Glomerular visceral epithelial cell (primary cell): ENCODE data around the gene HERC3.

Experiments used
- DNase-seq: peaks from one replicate; pipeline ENCODE4 v3.0.0-alpha.2; 2016; ENCODE audit errors: extremely low spot score

Gene HERC3

DNA sequence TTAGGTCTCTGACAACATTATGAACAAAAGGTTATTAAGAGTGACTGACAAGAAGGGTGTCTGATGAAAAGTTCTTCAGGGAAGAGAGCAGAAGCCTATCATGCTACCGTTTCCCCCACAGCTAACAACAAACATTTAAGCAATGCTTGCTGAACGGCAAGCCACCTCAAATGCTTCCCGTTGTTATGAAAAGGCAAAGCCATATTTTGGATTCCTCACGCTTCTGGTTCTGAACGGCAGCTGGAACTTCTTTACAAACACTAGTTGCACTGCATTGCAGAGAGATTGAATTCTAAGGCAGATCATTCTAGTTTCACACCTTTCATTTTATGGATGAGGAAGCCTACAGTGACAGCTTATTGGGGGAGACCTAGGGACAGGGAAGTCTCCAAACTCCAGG lies 153.9 kb downstream of the HERC3 start:
- DNase-seq: no peak

DNA sequence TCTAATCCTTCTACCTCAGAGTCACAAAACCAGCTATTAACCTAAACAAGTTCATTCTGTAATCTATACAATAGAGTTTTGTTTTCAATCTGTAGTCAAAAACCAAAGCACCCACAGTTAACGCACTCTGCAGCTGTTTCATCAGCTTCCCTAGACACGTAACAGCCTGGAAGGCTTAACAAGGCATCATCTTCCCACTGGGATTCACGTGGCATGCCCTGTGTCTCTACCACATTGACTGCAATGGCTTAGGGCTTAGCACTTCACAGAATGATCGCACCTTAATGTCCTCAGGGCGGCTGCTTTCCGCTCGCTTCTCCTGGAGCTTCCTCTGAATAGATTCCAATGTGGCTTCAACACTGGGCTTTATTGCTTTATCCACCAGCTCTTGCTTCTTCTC lies 155.1 kb downstream of the HERC3 start:
- no peak for DNase-seq

GRCh38 chr4:88750369-88750768 lies 158.1 kb downstream of the HERC3 start:
- no peak for DNase-seq

GRCh38 chr4:88751258-88752075 lies 159.2 kb downstream of the HERC3 start:
- no peak for DNase-seq

DNA sequence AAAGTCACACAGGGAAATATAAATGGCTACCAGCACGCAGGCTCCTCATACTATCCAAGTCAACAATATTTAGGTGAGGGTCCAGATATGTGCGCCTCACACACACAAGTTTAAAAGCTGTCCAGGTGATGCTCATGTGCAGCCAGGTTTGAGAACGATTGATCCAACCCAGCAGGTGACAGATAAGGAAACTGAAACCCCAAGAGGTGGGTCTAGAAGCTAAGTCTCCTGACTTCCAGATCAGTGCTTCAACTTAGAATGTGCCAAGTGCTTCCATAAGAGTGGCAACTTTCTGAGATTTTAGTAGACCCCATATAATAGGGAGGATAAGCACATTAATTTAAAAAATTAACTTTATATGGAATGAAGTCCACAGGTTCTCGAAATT lies 159.8 kb downstream of the HERC3 start:
- DNase-seq: no peak

- no peak for DNase-seq
Observed at GRCh38 chr4:88752754-88753153, 160.5 kb downstream of the HERC3 start.

DNA sequence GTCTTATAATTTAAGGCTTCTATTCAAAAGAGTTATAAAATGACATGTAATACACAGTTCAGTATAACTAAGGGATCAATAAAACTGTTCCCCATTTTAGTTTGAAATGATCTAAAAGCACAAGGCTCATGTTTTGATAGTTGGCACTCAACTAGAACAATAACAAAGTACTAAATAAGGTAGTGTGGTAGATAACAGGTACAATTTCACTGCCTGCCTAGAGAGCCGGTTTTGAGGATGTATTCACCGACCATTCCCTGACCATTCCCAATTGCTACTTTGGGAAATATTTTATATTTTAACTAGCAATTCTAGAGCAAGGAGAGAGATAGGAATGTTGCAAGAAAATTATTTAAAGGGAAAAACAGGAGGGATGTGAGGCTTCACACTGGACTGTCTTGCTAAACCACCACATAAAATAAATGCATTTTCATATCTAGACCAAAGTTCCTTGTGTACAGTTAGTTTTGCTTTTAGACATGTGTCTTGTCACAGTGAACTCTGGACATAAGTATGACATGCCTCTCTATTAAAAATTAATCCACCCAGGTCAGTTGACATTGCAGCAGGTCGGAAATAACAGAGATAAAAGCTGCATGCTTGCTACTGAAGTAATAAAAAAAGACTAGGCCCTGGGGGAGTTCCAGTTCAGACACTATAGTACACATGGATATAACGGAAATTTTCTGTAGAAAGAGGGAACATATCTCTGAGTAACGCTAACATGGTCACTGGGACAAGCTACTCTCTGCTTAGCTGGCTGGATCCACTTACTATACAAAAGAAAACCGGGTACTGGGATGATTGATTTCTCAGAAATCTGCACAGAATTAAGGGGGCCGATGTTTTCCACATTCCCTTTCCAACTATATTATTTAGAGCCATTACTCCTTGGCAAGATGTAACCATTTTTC lies 161.6 kb downstream of the HERC3 start:
- DNase-seq: no peak

- no peak for DNase-seq
Observed at GRCh38 chr4:88754796-88755195, 162.5 kb downstream of the HERC3 start.

GRCh38 chr4:88755454-88755853 lies 163.2 kb downstream of the HERC3 start:
- no peak for DNase-seq

- no peak for DNase-seq
Observed at GRCh38 chr4:88756149-88756548, 163.9 kb downstream of the HERC3 start.

DNA sequence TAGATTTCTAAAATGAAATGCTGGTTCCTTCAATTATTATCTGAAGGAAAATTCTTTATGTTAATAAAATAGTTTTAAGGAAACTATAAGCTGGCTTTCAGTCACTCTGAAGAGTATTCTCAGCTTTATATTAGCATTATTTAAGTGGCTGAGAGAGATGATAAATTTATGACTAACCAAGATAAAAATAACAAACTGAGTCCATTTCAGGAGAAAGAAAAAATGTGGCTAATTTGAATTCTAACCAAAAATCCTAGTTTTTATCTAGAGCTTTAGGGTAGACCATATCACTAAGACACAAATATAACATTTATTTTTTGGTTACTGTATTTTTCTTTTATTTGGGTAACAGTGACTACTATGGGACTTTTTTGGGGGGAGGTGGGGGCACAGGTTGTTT lies 164.8 kb downstream of the HERC3 start:
- no peak for DNase-seq

DNA sequence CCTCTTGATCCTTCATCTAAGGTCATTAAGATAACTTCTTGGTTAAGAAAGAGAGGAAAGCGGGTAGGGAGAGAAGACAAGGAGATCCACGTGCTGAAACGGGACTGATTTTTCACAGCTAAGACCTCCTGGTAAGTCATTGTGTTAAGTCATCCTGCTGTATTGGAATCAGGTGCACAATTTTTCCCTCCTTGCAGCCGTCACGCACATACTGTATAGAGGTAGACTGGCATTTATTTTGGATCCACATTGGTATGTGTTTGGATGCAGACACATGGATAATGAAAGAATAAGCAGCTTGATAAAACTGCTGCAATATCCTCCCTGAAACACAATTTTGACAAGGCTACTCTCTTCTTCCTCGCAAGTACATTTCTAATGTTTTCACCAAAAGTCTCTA lies 165.5 kb downstream of the HERC3 start:
- no peak for DNase-seq
